HFFc6 (cell line): ENCODE measurements around the gene MRPS26. TPM values are rescaled to one million over a fixed set of nuclear protein-coding genes. Genes with fewer than 3 reads are reported as not detected.
"Not testable (repeated sequence)": the region's sequence is repeated elsewhere in the genome, so short reads cannot be mapped to it uniquely, and the experiment has no call there.

Experiments used
- DNase-seq: peaks from one replicate; pipeline ENCODE4 v3.0.0-alpha.2; 2018
- H3K27ac Mint-ChIP-seq: 2 replicates; pipeline ENCODE4 v1.8.0; 2020; ENCODE audit warnings: mild to moderate bottlenecking, mixed read lengths
- H3K27me3 Mint-ChIP-seq: 2 replicates; pipeline ENCODE4 v1.8.0; 2021; ENCODE audit warnings: mild to moderate bottlenecking, moderate library complexity, mixed read lengths; ENCODE audit not compliant: insufficient read depth
- H3K36me3 Mint-ChIP-seq: 2 replicates; pipeline ENCODE4 v1.8.0; 2021; ENCODE audit warnings: low read depth, mixed read lengths
- H3K4me1 Mint-ChIP-seq: 2 replicates; pipeline ENCODE4 v1.8.0; 2020; ENCODE audit warnings: low read depth, mixed read lengths
- H3K4me3 Mint-ChIP-seq: 2 replicates; pipeline ENCODE4 v1.8.0; 2020; ENCODE audit warnings: mild to moderate bottlenecking, moderate library complexity, mixed read lengths
- H3K9me3 Mint-ChIP-seq: 2 replicates; pipeline ENCODE4 v1.8.0; 2020; ENCODE audit warnings: mild to moderate bottlenecking, mixed read lengths
- total RNA-seq, 6 experiments: library from RNA; stranded (reverse); fragmentation: NEBNext Ultra II Directional; extraction: Animal tissue kit (Norgen Biotek cat#: 25700); gene quantifications; 2 replicates in 1 of 6; 3 replicates in 5 of 6; pipeline ENCODE4 v1.2.3, GENCODE V29; 2021
- TF ChIP-seq, protein P1 (sequence below): fragments of 200-600 bp; sonication (generic); IDR thresholded peaks from 2 replicates; pipeline ENCODE4 v1.5.0; 2021; ENCODE audit warnings: antibody characterized with exemption, mild to moderate bottlenecking

Gene MRPS26
- total RNA-seq, 6 experiments from 2014 or later = 31.7 to 46.8 (median 36.0) TPM

DNA sequence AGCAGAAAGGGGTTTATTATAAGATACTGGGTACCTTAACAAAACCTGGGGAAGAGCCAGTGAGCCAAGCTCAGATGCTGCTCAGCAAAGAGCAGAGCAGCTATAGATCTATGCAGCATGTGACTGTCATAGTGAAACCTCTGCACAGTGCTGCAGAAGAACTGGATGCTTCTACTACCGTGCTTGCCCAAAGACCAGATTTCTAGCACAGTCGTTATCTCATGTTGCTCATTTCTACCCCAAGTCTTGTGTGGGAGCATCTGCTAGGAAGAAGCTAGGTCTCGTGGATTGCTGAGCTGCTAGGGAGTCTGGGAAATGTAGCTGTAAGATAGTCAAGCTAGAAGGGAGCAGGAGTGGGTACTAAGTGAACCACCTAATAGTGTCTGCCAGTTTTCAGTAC, 34.1 kb upstream of the MRPS26 start:
- TF ChIP-seq, protein P1, sequence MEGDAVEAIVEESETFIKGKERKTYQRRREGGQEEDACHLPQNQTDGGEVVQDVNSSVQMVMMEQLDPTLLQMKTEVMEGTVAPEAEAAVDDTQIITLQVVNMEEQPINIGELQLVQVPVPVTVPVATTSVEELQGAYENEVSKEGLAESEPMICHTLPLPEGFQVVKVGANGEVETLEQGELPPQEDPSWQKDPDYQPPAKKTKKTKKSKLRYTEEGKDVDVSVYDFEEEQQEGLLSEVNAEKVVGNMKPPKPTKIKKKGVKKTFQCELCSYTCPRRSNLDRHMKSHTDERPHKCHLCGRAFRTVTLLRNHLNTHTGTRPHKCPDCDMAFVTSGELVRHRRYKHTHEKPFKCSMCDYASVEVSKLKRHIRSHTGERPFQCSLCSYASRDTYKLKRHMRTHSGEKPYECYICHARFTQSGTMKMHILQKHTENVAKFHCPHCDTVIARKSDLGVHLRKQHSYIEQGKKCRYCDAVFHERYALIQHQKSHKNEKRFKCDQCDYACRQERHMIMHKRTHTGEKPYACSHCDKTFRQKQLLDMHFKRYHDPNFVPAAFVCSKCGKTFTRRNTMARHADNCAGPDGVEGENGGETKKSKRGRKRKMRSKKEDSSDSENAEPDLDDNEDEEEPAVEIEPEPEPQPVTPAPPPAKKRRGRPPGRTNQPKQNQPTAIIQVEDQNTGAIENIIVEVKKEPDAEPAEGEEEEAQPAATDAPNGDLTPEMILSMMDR = no peak
- H3K27me3 Mint-ChIP-seq = peaks cover 2% of the 10 kb centered on the region; the same call in 1 of the 2 replicates
- H3K4me1 Mint-ChIP-seq = peaks cover 18% of the 10 kb centered on the region
- no peaks in the 10 kb centered on the region for H3K9me3 Mint-ChIP-seq
- H3K36me3 Mint-ChIP-seq = peaks cover 26% of the 10 kb centered on the region
- no peak overlapping the region for H3K4me3 Mint-ChIP-seq
- no peak overlapping the region; the same call in 1 of the 2 replicates for H3K27ac Mint-ChIP-seq
- DNase-seq = no peak

DNA sequence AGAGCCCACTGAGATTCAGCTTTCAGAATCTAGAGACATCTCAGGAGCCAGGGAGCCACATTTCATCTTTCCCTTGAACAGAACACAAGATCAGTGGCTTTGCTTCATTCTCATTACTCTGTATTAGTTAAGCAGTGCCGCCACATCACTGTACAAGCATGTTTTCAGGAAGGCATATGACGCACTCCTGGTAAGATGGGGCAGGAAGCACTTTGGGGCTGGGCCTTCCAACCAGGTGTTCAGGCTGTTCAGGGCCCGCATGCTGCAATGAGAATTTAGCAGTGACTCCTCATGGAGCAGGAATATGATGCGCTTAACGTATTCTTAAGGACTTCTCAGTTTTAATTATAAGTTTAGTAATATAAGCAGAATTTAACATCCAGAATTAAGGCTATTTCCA, 32.1 kb upstream of the MRPS26 start:
- Mint-ChIP-seq H3K9me3 (no peaks in the 10 kb centered on the region), H3K27me3 (peaks cover 2% of the 10 kb centered on the region; the same call in 1 of the 2 replicates), H3K4me1 (peaks cover 18% of the 10 kb centered on the region), H3K4me3 (no peak overlapping the region), H3K27ac (no peak overlapping the region), H3K36me3 (peaks cover 21% of the 10 kb centered on the region)
- TF ChIP-seq, protein P1 = no peak
- no peak for DNase-seq

DNA sequence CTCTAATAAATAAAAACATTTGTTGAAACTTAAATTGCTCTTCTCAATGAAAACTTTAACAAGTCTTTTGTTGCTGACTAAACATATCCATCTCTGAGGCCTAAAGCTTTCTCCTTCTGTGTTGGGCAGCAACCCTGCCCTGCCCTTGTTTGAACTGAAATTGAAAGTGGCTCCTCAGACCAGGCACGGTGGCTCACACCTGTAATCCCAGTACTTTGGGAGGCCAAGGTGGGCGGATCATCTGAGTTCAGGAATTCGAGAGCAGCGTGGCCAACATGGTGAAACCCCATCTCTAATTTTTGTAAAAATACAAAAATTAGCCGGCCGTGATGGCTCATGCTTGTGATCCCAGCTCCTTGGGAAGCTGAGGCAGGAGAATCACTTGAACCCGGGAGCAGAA, 31.7 kb upstream of the MRPS26 start:
- DNase-seq = no peak
- peaks cover 18% of the 10 kb centered on the region for H3K4me1 Mint-ChIP-seq
- H3K36me3 Mint-ChIP-seq = peaks cover 17% of the 10 kb centered on the region
- no peaks in the 10 kb centered on the region for H3K9me3 Mint-ChIP-seq
- H3K4me3 Mint-ChIP-seq = no peak overlapping the region
- H3K27me3 Mint-ChIP-seq = peaks cover 2% of the 10 kb centered on the region; the same call in 1 of the 2 replicates
- no peak overlapping the region for H3K27ac Mint-ChIP-seq
- TF ChIP-seq, protein P1 = no peak

DNA sequence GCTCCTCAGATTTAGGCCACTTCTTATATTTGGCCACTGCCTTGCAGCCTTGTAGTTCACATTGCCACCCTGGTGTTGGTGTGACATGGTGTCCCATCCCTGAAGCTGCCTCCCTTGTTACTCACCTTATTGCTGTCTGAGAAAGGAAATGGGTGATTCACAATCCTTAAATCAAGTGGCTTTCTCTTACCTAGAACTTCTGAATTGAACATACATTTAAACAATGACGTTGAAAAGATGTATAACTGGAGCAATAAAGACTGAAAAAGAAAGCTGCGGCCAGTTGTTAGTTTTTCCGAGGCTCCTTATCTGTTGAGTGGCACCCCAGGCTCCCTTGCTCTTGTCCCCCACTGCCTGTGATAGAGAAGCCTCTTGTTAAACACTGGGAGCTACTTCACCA, 31.2 kb upstream of the MRPS26 start:
- no peak overlapping the region for H3K27ac Mint-ChIP-seq
- H3K27me3 Mint-ChIP-seq = peaks cover 2% of the 10 kb centered on the region; the same call in 1 of the 2 replicates
- peaks cover 12% of the 10 kb centered on the region for H3K36me3 Mint-ChIP-seq
- peaks cover 18% of the 10 kb centered on the region for H3K4me1 Mint-ChIP-seq
- no peak for DNase-seq
- H3K4me3 Mint-ChIP-seq = no peak overlapping the region
- TF ChIP-seq, protein P1 = no peak
- H3K9me3 Mint-ChIP-seq = no peaks in the 10 kb centered on the region

DNA sequence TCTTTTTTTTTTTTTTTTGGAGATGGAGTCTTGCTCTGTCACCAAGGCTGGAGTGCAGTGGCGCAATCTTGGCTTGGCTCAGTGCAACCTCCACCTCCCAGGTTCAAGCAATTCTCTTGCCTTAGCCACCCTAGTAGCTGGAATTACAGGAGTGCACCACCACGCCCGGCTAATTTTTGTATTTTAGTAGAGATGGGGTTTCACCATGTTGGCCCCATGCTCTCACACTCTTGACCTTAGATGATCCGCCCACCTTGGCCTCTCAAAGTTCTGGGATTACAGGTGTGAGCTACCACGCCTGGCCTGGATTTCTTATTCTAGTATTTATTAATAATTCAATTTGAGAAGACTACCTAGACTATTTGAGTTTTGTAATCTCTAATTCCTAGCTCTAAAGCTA, 30.6 kb upstream of the MRPS26 start:
- not testable (repeated sequence) for H3K27ac Mint-ChIP-seq, DNase-seq, H3K4me3 Mint-ChIP-seq, H3K36me3 Mint-ChIP-seq, H3K27me3 Mint-ChIP-seq, H3K9me3 Mint-ChIP-seq
- peaks cover 18% of the 10 kb centered on the region for H3K4me1 Mint-ChIP-seq

DNA sequence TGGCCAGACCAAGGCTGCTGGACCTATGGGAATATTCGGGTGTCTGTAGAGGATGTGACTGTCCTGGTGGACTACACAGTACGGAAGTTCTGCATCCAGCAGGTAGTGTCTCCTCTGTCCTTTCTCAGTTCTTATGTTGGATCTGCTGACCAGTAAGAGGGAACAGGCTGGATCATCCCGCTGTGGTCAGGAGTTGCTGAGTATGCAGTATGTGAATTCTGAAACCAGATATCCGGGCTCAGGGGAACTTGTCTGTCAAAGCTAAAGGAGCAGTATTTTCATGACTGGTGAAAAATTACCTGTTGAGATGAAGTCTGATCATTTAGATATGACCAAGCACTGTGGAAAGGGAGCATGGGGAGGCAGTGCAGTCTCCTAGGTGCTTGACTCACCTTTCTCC, 24.5 kb upstream of the MRPS26 start:
- no peak for DNase-seq
- no peak overlapping the region for H3K4me3 Mint-ChIP-seq
- no peaks in the 10 kb centered on the region for H3K27me3 Mint-ChIP-seq
- H3K9me3 Mint-ChIP-seq = no peaks in the 10 kb centered on the region
- no peaks in the 10 kb centered on the region for H3K4me1 Mint-ChIP-seq
- H3K36me3 Mint-ChIP-seq = 0 out of 2 replicates have a peak, but pooled peaks cover 9% of the 10 kb centered on the region
- H3K27ac Mint-ChIP-seq = no peak overlapping the region
- TF ChIP-seq, protein P1 = no peak
